Naive thymus-derived CD4-positive, alpha-beta T cell (primary cell): ENCODE measurements around the gene PRH2. TPM values are rescaled to one million over a fixed set of nuclear protein-coding genes. Genes with fewer than 3 reads are reported as not detected.
A peak's percentile ranks its signal among the peaks of the same experiment; 100 is the strongest.

ENCODE experiments used
- ATAC-seq: fragments of 150-1000 bp; cut with Tn5 transposase; 2 replicates; pipeline ENCODE4 v1.10.0; 2021; ENCODE audit warnings: mild to moderate bottlenecking, moderate library complexity
- CTCF ChIA-PET: fragments of 350-600 bp; sonication (Branson Sonifier 250); formaldehyde crosslinking; loops from one replicate; lab custom pipeline; 2021; ENCODE audit warnings: antibody characterized with exemption; lab: Charles Lee
- POLR2A ChIA-PET: fragments of 350-600 bp; sonication (Branson Sonifier 250); formaldehyde crosslinking; loops from one replicate; lab custom pipeline; 2021; ENCODE audit warnings: antibody characterized with exemption, inconsistent platforms; lab: Charles Lee
- DNase-seq, 9 donors: peaks; one replicate each; pipeline versions ENCODE4 v3.0.0 to v3.0.0-alpha.2; 2020 to 2022; ENCODE audit warnings: mixed read lengths in 1 of 9
- H3K27ac ChIP-seq: one replicate; pipeline ENCODE4 v1.7.0; 2013; ENCODE audit warnings: mild to moderate bottlenecking, low read depth, low read length, moderate library complexity
- H3K27me3 ChIP-seq, 2 donors: one replicate each; pipeline ENCODE4 v1.7.0; 2013; ENCODE audit warnings: low read length in 2 of 2, mild to moderate bottlenecking in 2 of 2, moderate library complexity in 2 of 2; ENCODE audit not compliant: control insufficient read depth in 2 of 2, insufficient read depth in 2 of 2
- H3K36me3 ChIP-seq, 3 experiments: 1 replicate in 2 of 3; 2 replicates in 1 of 3; pipeline ENCODE4 v1.7.0; 2013; ENCODE audit warnings: low read length in 3 of 3, mild to moderate bottlenecking in 3 of 3, moderate library complexity in 1 of 3; ENCODE audit not compliant: insufficient read depth in 3 of 3, control insufficient read depth in 2 of 3
- H3K4me1 ChIP-seq, 2 donors: one replicate each; pipeline ENCODE4 v1.7.0; 2013; ENCODE audit warnings: low read length in 2 of 2, mild to moderate bottlenecking in 2 of 2, moderate library complexity in 1 of 2; ENCODE audit not compliant: control insufficient read depth in 2 of 2, insufficient read depth in 2 of 2
- H3K4me3 ChIP-seq: 2 replicates; pipeline ENCODE4 v1.7.0; 2013; ENCODE audit warnings: mild to moderate bottlenecking, low read length
- H3K9me3 ChIP-seq, 3 experiments: 1 replicate in 2 of 3; 2 replicates in 1 of 3; pipeline ENCODE4 v1.7.0; 2013; ENCODE audit warnings: low read length in 3 of 3; ENCODE audit not compliant: control insufficient read depth in 2 of 3
- H3K27ac Mint-ChIP-seq, 9 donors: one replicate each; pipeline ENCODE4 v1.8.0; 2020 to 2022; ENCODE audit warnings: mixed read lengths in 9 of 9, mild to moderate bottlenecking in 8 of 9, moderate library complexity in 5 of 9, inconsistent platforms in 2 of 9
- H3K27me3 Mint-ChIP-seq, 5 donors: one replicate each; pipeline ENCODE4 v1.8.0; 2021 to 2022; ENCODE audit warnings: mixed read lengths in 5 of 5, mild to moderate bottlenecking in 1 of 5
- H3K36me3 Mint-ChIP-seq, 5 donors: one replicate each; pipeline ENCODE4 v1.8.0; 2020 to 2022; ENCODE audit warnings: mixed read lengths in 5 of 5, mild to moderate bottlenecking in 3 of 5, inconsistent platforms in 1 of 5
- H3K4me1 Mint-ChIP-seq, 7 donors: one replicate each; pipeline ENCODE4 v1.8.0; 2020 to 2022; ENCODE audit warnings: mixed read lengths in 7 of 7, mild to moderate bottlenecking in 3 of 7, inconsistent platforms in 1 of 7
- H3K4me3 Mint-ChIP-seq, 10 donors: one replicate each; pipeline ENCODE4 v1.8.0; 2020 to 2022; ENCODE audit warnings: mild to moderate bottlenecking in 10 of 10, mixed read lengths in 10 of 10, moderate library complexity in 6 of 10, inconsistent platforms in 2 of 10
- H3K9me3 Mint-ChIP-seq, 11 donors: one replicate each; pipeline ENCODE4 v1.8.0; 2020 to 2022; ENCODE audit warnings: mixed read lengths in 11 of 11, mild to moderate bottlenecking in 4 of 11, inconsistent platforms in 1 of 11, moderate library complexity in 1 of 11
- intact Hi-C, 2 donors: fragments of 100-400 bp; cut with micrococcal nuclease; formaldehyde crosslinking; loops; one replicate each; pipeline ENCODE4 v1.15.1; 2023
- polyA plus RNA-seq, 2 donors: library from polyadenylated mRNA; unstranded; fragments of 300-500 nt; fragmentation: Illumina TruSeq; gene quantifications; one replicate each; pipeline ENCODE4 v1.2.3, GENCODE V29; 2021
- total RNA-seq, 6 experiments: library from RNA in 5 of 6; stranded (reverse) in 5 of 6; gene quantifications; 1 replicate in 5 of 6; 2 replicates in 1 of 6; pipeline ENCODE4 v1.2.3 and lab custom pipeline; 2021 to 2026

The PRH2 gene
- total RNA-seq (under 1 TPM in 2 of 5 experiments, not detected in 3; 0.51 to 0.65 TPM), polyA plus RNA-seq (not detected), total RNA-seq (lab: John Stamatoyannopoulos, UW) (not detected)

DNA sequence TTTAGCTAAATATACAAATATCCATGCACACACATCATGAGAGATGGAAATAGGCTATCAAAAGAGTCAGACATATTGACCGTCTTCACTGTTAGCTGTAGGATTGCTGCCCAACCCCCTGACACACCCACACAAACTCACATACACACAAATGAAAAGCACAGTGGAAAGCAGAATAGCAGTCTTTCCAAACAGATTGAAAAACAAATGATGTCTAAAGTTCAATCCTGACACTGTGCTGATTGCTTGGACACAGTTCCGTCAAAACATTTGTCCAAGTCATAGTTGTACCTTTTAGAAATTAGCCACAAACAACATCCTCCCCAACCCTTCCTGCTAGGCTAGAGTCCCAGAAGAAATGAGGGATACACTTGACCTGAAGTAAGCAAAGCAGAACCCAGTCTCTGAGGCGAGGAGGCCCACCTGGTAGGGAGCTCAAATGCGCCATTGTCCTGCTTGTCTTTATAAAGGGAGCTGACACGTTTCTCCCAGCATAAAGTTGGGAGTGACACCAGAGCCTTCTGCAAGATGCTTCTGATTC is at the start of gene PRH2:
Gene PRH2, plus strand, starts transcription at position 491 of the 541 bp plus-strand sequence. Its CDS starts 38 bp downstream, at position 529.
- Histone ChIP-seq H3K27me3 (no peaks in the 10 kb centered on the region), H3K9me3 (no peaks in the 10 kb centered on the region), H3K27ac (no peak within 1 kb of the TSS), H3K4me1 (no peaks in the 10 kb centered on the region), H3K4me3 (no peak within 1 kb of the TSS), H3K36me3 (no peaks in the 10 kb centered on the region)
- H3K27me3 Mint-ChIP-seq, result no peaks in the 10 kb centered on the region
- peaks cover 0 to 6% (median 0%) of the 10 kb centered on the region in 7 donors for H3K4me1 Mint-ChIP-seq
- no peak within 1 kb of the TSS for H3K4me3 Mint-ChIP-seq
- DNase-seq, result no peak
- intact Hi-C loops, result no loop called here
- no peak within 1 kb of the TSS for H3K27ac Mint-ChIP-seq
- ChIA-PET POLR2A (interaction anchor here (0.6 kb wide), 1 partner anchor 13 kb away, joined by 3 read pairs; no protein-coding TSS in a partner anchor), CTCF (no interaction called here)
- peaks cover 0 to 4% (median 0%) of the 10 kb centered on the region in 11 donors for H3K9me3 Mint-ChIP-seq
- no peak for ATAC-seq
- H3K36me3 Mint-ChIP-seq, result peaks cover 0 to 40% (median 10%) of the 10 kb centered on the region in 5 donors

DNA sequence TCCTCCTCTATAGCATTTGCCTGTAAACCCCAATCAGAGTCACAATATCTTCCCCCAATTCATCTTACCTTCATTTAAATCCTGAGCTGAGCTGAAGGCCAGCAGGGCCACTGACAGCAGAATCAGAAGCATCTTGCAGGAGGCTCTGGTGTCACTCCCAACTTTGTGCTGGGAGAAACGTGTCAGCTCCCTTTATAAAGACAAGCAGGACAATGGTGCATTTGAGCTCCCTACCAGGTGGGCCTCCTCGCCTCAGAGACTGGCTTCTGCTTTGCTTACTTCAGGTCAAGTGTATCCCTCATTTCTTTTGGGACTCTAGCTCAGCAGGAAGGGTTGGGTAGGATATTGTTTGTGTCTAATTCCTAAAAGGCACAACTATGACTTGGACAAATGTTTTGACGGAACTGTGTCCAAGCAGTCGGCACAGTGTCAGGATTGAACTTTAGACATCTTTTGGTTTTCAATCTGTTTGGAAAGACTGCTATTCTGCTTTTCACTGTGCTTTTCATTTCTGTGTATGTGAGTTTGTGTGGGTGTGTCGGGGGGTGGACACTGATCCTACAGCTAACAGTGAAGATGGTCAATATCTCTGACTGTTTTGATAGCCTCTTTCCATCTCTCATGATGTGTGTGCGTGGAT is 44.8 kb upstream of the PRH2 start, which contains the start of gene PRH1:
Gene PRH1, minus strand, starts transcription at position 170 of the 640 bp plus-strand sequence. Its CDS starts 38 bp downstream, at position 132.
- ATAC-seq, result no peak
- H3K9me3 Mint-ChIP-seq, result no peaks in the 10 kb centered on the region
- peaks cover 0 to 9% (median 0%) of the 10 kb centered on the region in 7 donors for H3K4me1 Mint-ChIP-seq
- peaks cover 3 to 43% (median 39%) of the 10 kb centered on the region in 5 donors for H3K36me3 Mint-ChIP-seq
- no peak within 1 kb of the TSS for H3K4me3 Mint-ChIP-seq
- CTCF ChIA-PET, result no interaction called here
- POLR2A ChIA-PET, result no interaction called here
- no peak within 1 kb of the TSS for H3K4me3 ChIP-seq
- H3K9me3 ChIP-seq, result no peaks in the 10 kb centered on the region
- intact Hi-C loops, result loop anchor here in 1 of 2 donors (5.0 kb wide), 1 partner anchor 52 kb away; no protein-coding TSS in a partner anchor
- no peak within 1 kb of the TSS for H3K27ac ChIP-seq
- peaks cover 0 to 10% (median 0%) of the 10 kb centered on the region in 3 experiments for H3K36me3 ChIP-seq
- no peaks in the 10 kb centered on the region for H3K4me1 ChIP-seq
- no peak within 1 kb of the TSS for H3K27ac Mint-ChIP-seq
- DNase-seq, result no peak
- no peaks in the 10 kb centered on the region for H3K27me3 ChIP-seq
- H3K27me3 Mint-ChIP-seq, result no peaks in the 10 kb centered on the region

- Histone ChIP-seq H3K27ac (no peak overlapping the region), H3K27me3 (no peaks in the 10 kb centered on the region), H3K9me3 (no peaks in the 10 kb centered on the region), H3K36me3 (no peaks in the 10 kb centered on the region), H3K4me3 (no peak overlapping the region), H3K4me1 (no peaks in the 10 kb centered on the region)
- POLR2A ChIA-PET, result no interaction called here
- H3K27ac Mint-ChIP-seq, result no peak overlapping the region
- no peaks in the 10 kb centered on the region for H3K27me3 Mint-ChIP-seq
- peaks cover 0 to 38% (median 34%) of the 10 kb centered on the region in 5 donors for H3K36me3 Mint-ChIP-seq
- ATAC-seq (no peak), DNase-seq (no peak)
- intact Hi-C loops, result no loop called here
- H3K4me3 Mint-ChIP-seq, result no peak overlapping the region
- CTCF ChIA-PET, result no interaction called here
- H3K4me1 Mint-ChIP-seq, result peaks cover 0 to 9% (median 0%) of the 10 kb centered on the region in 7 donors
- H3K9me3 Mint-ChIP-seq, result no peaks in the 10 kb centered on the region
Observed at GRCh38 chr12:10889226-10889625, 39.8 kb upstream of the PRH2 start.

DNA sequence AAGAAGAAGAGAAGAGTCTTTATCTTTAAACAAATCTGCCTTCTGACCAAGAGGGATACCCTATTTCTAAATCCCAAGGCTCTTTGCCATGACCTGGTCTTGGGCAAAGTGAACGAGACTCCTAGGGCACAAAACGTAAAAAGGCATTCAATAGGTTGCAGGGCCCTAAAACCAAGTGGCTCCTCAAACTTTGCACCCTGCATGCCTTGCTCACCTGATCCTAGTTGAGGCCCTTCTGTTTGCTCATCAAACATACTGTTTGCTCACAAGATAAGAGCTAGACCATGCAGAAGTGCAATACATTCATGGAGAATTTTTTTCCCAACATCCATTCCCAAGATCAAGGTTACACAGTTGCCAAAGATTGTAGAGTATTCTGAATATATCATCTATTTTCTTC is 37.1 kb upstream of the PRH2 start:
- no peak overlapping the region for H3K4me3 ChIP-seq
- Mint-ChIP-seq H3K4me3 (no peak overlapping the region), H3K36me3 (peaks cover 5 to 44% (median 33%) of the 10 kb centered on the region in 5 donors), H3K9me3 (no peaks in the 10 kb centered on the region), H3K27me3 (no peaks in the 10 kb centered on the region), H3K27ac (peak overlapping the region in 1 of 9 donors; percentile 21), H3K4me1 (peaks cover 0 to 2% (median 0%) of the 10 kb centered on the region in 7 donors)
- no peaks in the 10 kb centered on the region for H3K27me3 ChIP-seq
- intact Hi-C loops, result no loop called here
- CTCF ChIA-PET, result no interaction called here
- DNase-seq, result no peak
- no peak for ATAC-seq
- H3K4me1 ChIP-seq, result no peaks in the 10 kb centered on the region
- H3K9me3 ChIP-seq, result no peaks in the 10 kb centered on the region
- no peak overlapping the region for H3K27ac ChIP-seq
- no peaks in the 10 kb centered on the region for H3K36me3 ChIP-seq
- POLR2A ChIA-PET, result no interaction called here

DNA sequence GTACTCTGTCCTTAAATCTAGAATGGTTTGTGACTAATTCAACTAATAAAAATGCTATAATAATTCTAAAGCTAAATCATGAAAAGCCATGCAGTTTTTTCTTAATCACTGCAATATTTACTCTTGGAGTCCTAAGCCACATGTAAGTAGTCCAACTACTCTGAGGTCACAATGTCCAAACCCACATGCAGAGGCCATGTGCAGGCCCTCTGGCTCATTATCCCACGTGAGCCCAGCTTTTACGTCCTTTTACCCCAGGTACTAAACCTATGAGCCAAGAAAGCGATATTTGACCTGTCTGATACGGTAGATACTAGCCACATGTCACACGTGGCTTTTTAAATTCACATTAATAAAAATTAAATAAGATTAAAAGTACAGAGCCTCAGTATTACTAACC is 32.2 kb upstream of the PRH2 start:
- no peak overlapping the region for H3K4me3 Mint-ChIP-seq

DNA sequence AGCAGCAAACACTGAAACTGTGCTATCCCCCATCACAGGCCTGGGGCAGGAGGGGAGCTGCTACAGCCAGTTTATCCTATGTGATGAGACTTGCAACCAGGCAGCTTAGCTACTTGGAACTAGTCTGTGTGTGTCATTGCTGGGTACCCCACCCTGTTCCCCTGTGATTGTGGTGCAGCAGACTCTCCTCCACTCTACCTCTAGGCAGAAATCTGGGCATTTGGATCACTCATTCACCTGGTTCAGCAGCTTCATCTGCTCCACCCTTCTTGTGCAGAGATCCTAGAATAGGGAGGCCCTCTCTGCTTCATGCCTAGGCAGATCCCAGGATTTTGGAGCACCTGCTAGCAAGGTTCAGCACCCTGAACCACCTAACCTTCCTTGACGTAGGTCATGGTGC is 28.5 kb upstream of the PRH2 start:
- CTCF ChIA-PET, result no interaction called here
- no peak overlapping the region for H3K4me3 Mint-ChIP-seq
- no peak for DNase-seq
- H3K36me3 ChIP-seq, result no peaks in the 10 kb centered on the region
- H3K9me3 Mint-ChIP-seq, result peaks cover 0 to 42% (median 28%) of the 10 kb centered on the region in 11 donors
- intact Hi-C loops, result no loop called here
- H3K4me1 ChIP-seq, result no peaks in the 10 kb centered on the region
- POLR2A ChIA-PET, result no interaction called here
- H3K4me3 ChIP-seq, result no peak overlapping the region
- no peak overlapping the region for H3K27ac Mint-ChIP-seq
- H3K9me3 ChIP-seq, result peaks cover 0 to 17% (median 0%) of the 10 kb centered on the region in 3 experiments
- H3K27me3 ChIP-seq, result no peaks in the 10 kb centered on the region
- peaks cover 12 to 55% (median 47%) of the 10 kb centered on the region in 5 donors for H3K36me3 Mint-ChIP-seq
- no peaks in the 10 kb centered on the region for H3K27me3 Mint-ChIP-seq
- peaks cover 0 to 4% (median 0%) of the 10 kb centered on the region in 7 donors for H3K4me1 Mint-ChIP-seq
- no peak overlapping the region for H3K27ac ChIP-seq
- ATAC-seq, result no peak

More for the DNA sequence above, 32.2 kb upstream of the PRH2 start:
- Mint-ChIP-seq H3K4me1 (peaks cover 0 to 4% (median 0%) of the 10 kb centered on the region in 7 donors), H3K27me3 (no peaks in the 10 kb centered on the region), H3K9me3 (peaks cover 0 to 5% (median 3%) of the 10 kb centered on the region in 11 donors), H3K27ac (no peak overlapping the region), H3K36me3 (peaks cover 9 to 53% (median 39%) of the 10 kb centered on the region in 5 donors)
- ChIA-PET POLR2A (no interaction called here), CTCF (no interaction called here)
- ATAC-seq (no peak), DNase-seq (no peak)
- intact Hi-C loops, result no loop called here
- no peaks in the 10 kb centered on the region for H3K27me3 ChIP-seq
- no peaks in the 10 kb centered on the region for H3K4me1 ChIP-seq
- no peak overlapping the region for H3K27ac ChIP-seq
- H3K9me3 ChIP-seq, result no peaks in the 10 kb centered on the region
- H3K36me3 ChIP-seq, result no peaks in the 10 kb centered on the region
- no peak overlapping the region for H3K4me3 ChIP-seq
